ENCODE results near the gene TSPEAR.
"Not testable (repeated sequence)": the region's sequence is repeated elsewhere in the genome, so short reads cannot be mapped to it uniquely, and the experiment has no call there.

TSPEAR gene

DNA sequence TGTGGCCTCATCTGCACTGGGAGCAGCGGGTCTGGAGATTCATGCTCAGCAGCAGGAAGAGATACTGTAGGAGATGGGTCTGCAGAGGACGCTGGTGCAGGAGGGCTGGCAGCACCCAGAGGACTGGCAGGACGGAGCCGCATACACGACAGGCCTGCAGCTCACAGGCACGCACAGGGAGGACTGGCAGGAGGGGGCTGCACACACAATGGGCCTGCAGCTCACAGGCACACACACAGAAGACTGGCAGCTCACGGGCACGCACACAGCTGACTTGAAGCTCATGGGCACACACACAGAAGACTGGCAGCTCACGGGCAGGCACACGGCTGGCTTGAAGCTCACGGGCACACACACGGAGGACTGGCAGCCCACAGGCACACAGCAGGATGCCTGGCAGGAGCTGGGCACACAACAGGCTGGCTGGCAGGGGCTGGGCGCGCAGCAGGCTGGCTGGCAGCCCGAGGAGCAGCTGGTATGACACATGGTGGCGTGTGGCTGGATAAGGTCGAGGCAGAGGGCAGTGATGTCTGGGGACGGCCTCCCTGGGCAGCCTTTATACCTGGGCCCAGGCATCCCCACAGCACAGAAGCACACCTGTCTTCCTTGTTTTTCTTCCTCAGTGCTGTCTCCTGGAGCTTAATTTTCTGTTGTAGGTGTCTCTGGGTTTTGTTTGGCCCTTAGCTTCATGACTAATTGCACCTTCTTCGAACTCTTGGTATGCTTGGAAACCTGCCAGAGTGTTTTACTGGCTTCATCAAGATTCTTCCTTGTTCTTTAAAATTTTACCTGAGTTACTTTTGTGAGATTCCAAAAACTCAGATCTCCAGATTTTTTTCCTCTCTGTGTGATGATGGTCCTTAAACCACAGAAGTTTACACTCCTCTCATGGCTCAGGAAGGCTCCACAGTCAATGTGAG is 44.7 kb downstream of the TSPEAR start, which contains the start of gene KRTAP12-2:
TSS of gene KRTAP12-2 (minus strand) at position 527 of the 920 bp plus-strand sequence. CDS start at position 486, 41 bp downstream.
- Histone ChIP-seq H3K4me1 (ENCODE audit: control insufficient read depth in 1 of 2, insufficient read depth in 1 of 2, low read depth in 1 of 2, low read length in 1 of 2) (no peaks in the 10 kb centered on the region), H3K36me3 (no peaks in the 10 kb centered on the region), H3K9me3 (peaks cover 8% of the 10 kb centered on the region), H3K27ac (no peak within 1 kb of the TSS), H3K4me3 (ENCODE audit: low read depth in 1 of 2, low read length in 1 of 2) (no peak within 1 kb of the TSS), H3K27me3 (peaks cover 4% of the 10 kb centered on the region)
- TF ChIP-seq CTCF (IDR thresholded peaks at IDR 0.05) = no peak

DNA sequence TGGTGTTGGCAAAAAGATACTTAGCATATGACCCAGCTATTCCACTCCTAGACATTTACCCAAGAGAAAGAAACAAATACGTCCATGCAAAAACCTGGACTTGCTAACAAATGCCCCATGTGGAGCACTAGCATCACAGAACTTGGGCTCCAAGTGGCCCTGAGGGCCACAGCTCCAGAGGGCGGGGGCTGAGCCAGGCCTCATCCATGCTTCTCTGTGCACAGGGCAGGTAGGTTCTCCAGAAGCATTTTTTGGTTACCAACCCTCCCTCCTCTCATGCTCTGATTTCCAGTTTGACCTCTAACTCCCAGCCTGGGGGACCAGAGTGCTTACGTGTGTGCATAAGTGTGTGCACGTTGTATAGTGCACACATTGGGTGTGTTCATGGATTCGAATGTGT is 46.7 kb downstream of the TSPEAR start:
- H3K27me3 ChIP-seq = peaks cover 4% of the 10 kb centered on the region
- H3K4me1 ChIP-seq (ENCODE audit: control insufficient read depth in 1 of 2, insufficient read depth in 1 of 2, low read depth in 1 of 2, low read length in 1 of 2) = no peaks in the 10 kb centered on the region
- H3K27ac ChIP-seq = no peak overlapping the region
- H3K4me3 ChIP-seq (ENCODE audit: low read depth in 1 of 2, low read length in 1 of 2) = no peak overlapping the region
- H3K36me3 ChIP-seq = no peaks in the 10 kb centered on the region
- no peak for TF ChIP-seq CTCF (IDR thresholded peaks at IDR 0.05)
- H3K9me3 ChIP-seq = no peaks in the 10 kb centered on the region

GRCh38 chr21:44661567-44661966 is 49.8 kb downstream of the TSPEAR start:
- not testable (repeated sequence) for H3K4me3 ChIP-seq (ENCODE audit: low read depth in 1 of 2, low read length in 1 of 2)

DNA sequence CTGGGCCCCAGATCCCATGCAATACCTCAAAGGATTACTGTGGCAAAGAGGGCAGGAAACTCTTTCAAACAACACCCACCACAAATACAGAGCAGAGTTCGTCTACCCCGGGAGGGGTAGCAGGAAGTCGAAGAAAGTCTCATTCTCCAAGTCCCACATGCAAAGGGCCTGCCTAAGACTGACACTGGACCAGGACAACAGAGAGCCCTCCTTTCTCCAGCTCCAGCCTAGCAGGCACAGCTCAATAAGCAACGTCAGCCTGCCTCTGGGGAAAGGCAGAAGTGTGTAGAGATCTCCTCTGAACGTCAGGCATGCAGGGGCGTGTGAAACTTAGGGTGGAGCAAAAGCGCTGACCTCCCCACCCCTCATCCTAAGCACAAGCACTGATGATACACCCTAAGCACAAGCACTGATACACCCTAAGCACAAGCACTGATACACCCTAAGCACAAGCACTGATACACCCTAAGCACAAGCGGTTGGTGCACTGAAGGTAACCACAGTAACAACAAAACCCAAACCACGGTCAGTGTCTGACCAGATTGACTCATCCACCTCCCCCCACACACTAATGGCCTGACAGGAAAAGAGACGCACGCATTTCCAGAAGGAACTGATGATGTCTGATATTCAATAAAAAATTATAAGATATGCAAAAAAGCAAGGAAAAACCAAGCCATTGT is 52.3 kb downstream of the TSPEAR start:
- H3K36me3 ChIP-seq = no peaks in the 10 kb centered on the region
- H3K9me3 ChIP-seq = peaks cover 3% of the 10 kb centered on the region
- peaks cover 10 to 11% of the 10 kb centered on the region in 2 experiments for H3K4me1 ChIP-seq (ENCODE audit: control insufficient read depth in 1 of 2, insufficient read depth in 1 of 2, low read depth in 1 of 2, low read length in 1 of 2)
- H3K27ac ChIP-seq = peak overlapping the region; percentile 69
- no peak overlapping the region for H3K4me3 ChIP-seq (ENCODE audit: low read depth in 1 of 2, low read length in 1 of 2)
- no peaks in the 10 kb centered on the region for H3K27me3 ChIP-seq
- no peak for TF ChIP-seq CTCF (IDR thresholded peaks at IDR 0.05)

More at GRCh38 chr21:44661567-44661966, 49.8 kb downstream of the TSPEAR start:
- not testable (repeated sequence) for H3K36me3 ChIP-seq, H3K27me3 ChIP-seq, H3K27ac ChIP-seq, H3K9me3 ChIP-seq
- H3K4me1 ChIP-seq (ENCODE audit: control insufficient read depth in 1 of 2, insufficient read depth in 1 of 2, low read depth in 1 of 2, low read length in 1 of 2) = peaks cover 10 to 11% of the 10 kb centered on the region in 2 experiments

GRCh38 chr21:44658541-44658910 is 52.8 kb downstream of the TSPEAR start:
- no peak for TF ChIP-seq CTCF (IDR thresholded peaks at IDR 0.05)
- H3K9me3 ChIP-seq = peaks cover 3% of the 10 kb centered on the region
- peaks cover 10 to 11% of the 10 kb centered on the region in 2 experiments for H3K4me1 ChIP-seq (ENCODE audit: control insufficient read depth in 1 of 2, insufficient read depth in 1 of 2, low read depth in 1 of 2, low read length in 1 of 2)
- H3K27me3 ChIP-seq = no peaks in the 10 kb centered on the region
- no peak overlapping the region for H3K4me3 ChIP-seq (ENCODE audit: low read depth in 1 of 2, low read length in 1 of 2)
- H3K27ac ChIP-seq = peak overlapping the region; percentile 69
- no peaks in the 10 kb centered on the region for H3K36me3 ChIP-seq

Measured in neutrophil (primary cell).